Transverse colon (tissue), 4 donors: Measurements from ENCODE around the gene GJB4. TPM values are rescaled to one million over a fixed set of nuclear protein-coding genes. Genes with fewer than 3 reads are reported as not detected.

ENCODE experiments used
- DNase-seq: peaks from one replicate; pipeline ENCODE4 v3.0.0-alpha.2; 2019
- H3K27ac ChIP-seq, 4 donors: fragments of 200-600 bp; sonication (generic); 2 replicates each; pipeline ENCODE4 v1.5.1; 2016 to 2018; ENCODE audit warnings: inconsistent platforms in 4 of 4
- H3K27me3 ChIP-seq: fragments of 200-600 bp; sonication (generic); 2 replicates; pipeline ENCODE4 v1.5.1; 2017; ENCODE audit warnings: inconsistent platforms
- H3K36me3 ChIP-seq, 4 donors: fragments of 200-600 bp; sonication (generic); 2 replicates each; pipeline ENCODE4 v1.5.1; 2017 to 2019; ENCODE audit warnings: inconsistent platforms in 4 of 4
- H3K4me1 ChIP-seq, 4 donors: fragments of 200-600 bp; sonication (generic); 2 replicates each; pipeline ENCODE4 v1.5.1; 2017 to 2020; ENCODE audit warnings: inconsistent platforms in 4 of 4
- H3K4me3 ChIP-seq, 4 donors: fragments of 200-600 bp; sonication (generic); 1 replicate in 1 of 4; 2 replicates in 3 of 4; pipeline versions ENCODE4 v1.5.1 to v1.6.1; 2017 to 2019; ENCODE audit warnings: inconsistent platforms in 4 of 4
- H3K9me3 ChIP-seq, 2 donors: fragments of 200-600 bp; sonication (generic); 2 replicates each; pipeline ENCODE4 v1.5.1; 2017 to 2019; ENCODE audit warnings: inconsistent platforms in 2 of 2
- CTCF ChIP-seq, 5 experiments: fragments of 200-600 bp in 3 of 5; fragments of 450-650 bp in 2 of 5; sonication (generic) in 3 of 5; IDR thresholded peaks; 1 replicate in 2 of 5; 2 replicates in 3 of 5; pipeline ENCODE4 v1.5.1; 2016 to 2017; ENCODE audit warnings: antibody characterized with exemption in 5 of 5, inconsistent platforms in 3 of 5, mild to moderate bottlenecking in 2 of 5, moderate library complexity in 1 of 5
- EP300 ChIP-seq: sonication (generic); formaldehyde crosslinking; IDR thresholded peaks from one replicate; pipeline ENCODE4 v1.6.1; 2017; ENCODE audit warnings: antibody characterized with exemption, low read depth
- POLR2A ChIP-seq: fragments of 450-650 bp; IDR thresholded peaks from one replicate; pipeline ENCODE4 v1.6.1; 2016; ENCODE audit warnings: antibody characterized with exemption, mild to moderate bottlenecking, moderate library complexity
- POLR2AphosphoS5 ChIP-seq, 3 donors: sonication (generic); formaldehyde crosslinking; IDR thresholded peaks; one replicate each; pipeline ENCODE4 v1.6.1; 2016; ENCODE audit warnings: antibody characterized with exemption in 3 of 3
- WGBS, 2 donors: methylation state at CpG; one replicate each; pipeline ENCODE4 v1.1.5; 2018; ENCODE audit warnings: low coverage in 1 of 2; 5-methylcytosine and 5-hydroxymethylcytosine counted together
- in situ Hi-C, 4 donors: fragments of 200-750 bp; cut with MboI; loops; one replicate each; pipeline versions ENCODE4 v1.15.0 to v1.15.1; 2017; ENCODE audit warnings: low sequenced_read_pairs in 3 of 4, low pct_ligation_motif_present in 1 of 4, low pct_unique_long_range_greater_than_20kb in 1 of 4
- intact Hi-C: fragments of 100-400 bp; cut with DNase I; formaldehyde crosslinking; loops from one replicate; pipeline ENCODE4 v1.15.1; 2023; ENCODE audit warnings: low total_unique reads
- total RNA-seq, 4 donors: library from RNA; depleted of rRNA; stranded (reverse); fragments of >200 nt; gene quantifications; one replicate each; pipeline ENCODE4 v1.1.0, GENCODE V29; 2016

The GJB4 gene
- total RNA-seq, 4 donors from 2014 or later = 0.32 TPM; not detected in 3

- TF ChIP-seq POLR2AphosphoS5 (IDR thresholded peaks at IDR 0.05) = no peak
- no peak for TF ChIP-seq CTCF (IDR thresholded peaks at IDR 0.05)
- no peak for TF ChIP-seq EP300
- TF ChIP-seq POLR2A = no peak
- in situ Hi-C loops (no loop called here), intact Hi-C loops (no loop called here)
- no peak overlapping the region for H3K4me3 ChIP-seq
- WGBS, 2 donors = 84% methylated on average over 6 of the region's 6 CpGs; no CpG with 5 or more reads in 1 of the 2 donors
- H3K36me3 ChIP-seq = no peaks in the 10 kb centered on the region
- no peaks in the 10 kb centered on the region for H3K4me1 ChIP-seq
- no peaks in the 10 kb centered on the region for H3K9me3 ChIP-seq
- no peak overlapping the region for H3K27ac ChIP-seq
- H3K27me3 ChIP-seq = no peaks in the 10 kb centered on the region
- DNase-seq = no peak
Measured at GRCh38 chr1:34713443-34713842, 46.1 kb upstream of the GJB4 start.

DNA sequence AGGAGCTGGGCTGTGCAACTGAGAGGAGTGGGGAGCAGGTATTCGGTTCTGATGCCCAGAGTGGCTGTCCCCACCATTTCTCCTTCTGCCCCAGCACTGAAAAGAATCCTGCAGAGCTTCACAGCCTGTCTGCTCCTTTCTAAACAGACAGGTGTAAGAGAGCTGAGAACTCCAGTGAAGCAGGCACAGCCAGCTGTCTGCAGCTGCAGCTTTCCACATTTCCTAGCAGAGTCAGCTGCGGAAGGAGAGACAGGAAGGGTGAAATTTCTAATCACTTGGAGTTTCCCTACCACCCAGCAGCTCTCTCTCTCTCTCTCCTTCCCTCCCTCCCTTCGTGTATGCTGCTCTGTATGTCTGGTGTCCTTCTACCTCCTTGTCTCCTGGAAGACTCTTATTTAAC, 45.2 kb upstream of the GJB4 start:
- Histone ChIP-seq H3K4me3 (no peak overlapping the region), H3K36me3 (no peaks in the 10 kb centered on the region), H3K27ac (no peak overlapping the region), H3K4me1 (no peaks in the 10 kb centered on the region), H3K27me3 (no peaks in the 10 kb centered on the region), H3K9me3 (no peaks in the 10 kb centered on the region)
- in situ Hi-C loops = no loop called here
- WGBS, 2 donors = 33 to 34% methylated on average over 2 to 3 of the region's 3 CpGs
- TF ChIP-seq EP300 (no peak), POLR2A (no peak), POLR2AphosphoS5 (IDR thresholded peaks at IDR 0.05) (no peak), CTCF (IDR thresholded peaks at IDR 0.05) (no peak)
- no peak for DNase-seq
- intact Hi-C loops = no loop called here

- Histone ChIP-seq H3K4me1 (no peaks in the 10 kb centered on the region), H3K4me3 (no peak overlapping the region), H3K9me3 (no peaks in the 10 kb centered on the region), H3K27me3 (no peaks in the 10 kb centered on the region), H3K27ac (no peak overlapping the region), H3K36me3 (no peaks in the 10 kb centered on the region)
- 83 to 90% methylated on average over 3 of the region's 3 CpGs for WGBS, 2 donors
- intact Hi-C loops = loop anchor here (1.0 kb wide), 1 partner anchor 23 kb away; no protein-coding TSS in a partner anchor
- no peak for TF ChIP-seq POLR2AphosphoS5 (IDR thresholded peaks at IDR 0.05)
- no peak for TF ChIP-seq POLR2A
- no peak for TF ChIP-seq EP300
- TF ChIP-seq CTCF (IDR thresholded peaks at IDR 0.05) = no peak
- DNase-seq = no peak
- in situ Hi-C loops = no loop called here
Measured at GRCh38 chr1:34715139-34715538, 44.4 kb upstream of the GJB4 start.

DNA sequence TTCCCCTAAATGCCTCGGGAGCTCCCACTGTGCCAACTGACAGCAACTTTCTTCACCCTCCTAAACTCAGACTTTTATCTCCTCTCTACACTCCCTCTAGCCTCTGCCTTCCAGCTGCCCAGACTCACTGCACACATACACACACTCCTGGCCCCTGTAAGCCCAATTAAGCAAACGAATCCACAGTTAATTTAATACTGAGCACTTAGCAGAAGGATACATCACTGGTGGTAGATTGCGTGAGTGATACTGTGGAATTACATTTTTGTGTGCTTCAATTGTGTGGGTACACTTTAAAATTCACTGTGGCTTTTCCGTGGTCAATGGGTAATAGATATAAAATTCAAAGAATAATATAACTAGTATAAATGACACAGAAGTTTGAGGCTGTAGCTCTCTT, 38.3 kb upstream of the GJB4 start:
- in situ Hi-C loops = no loop called here
- Histone ChIP-seq H3K27me3 (peaks cover 8% of the 10 kb centered on the region), H3K4me3 (no peak overlapping the region), H3K36me3 (no peaks in the 10 kb centered on the region), H3K4me1 (no peaks in the 10 kb centered on the region), H3K27ac (no peak overlapping the region), H3K9me3 (no peaks in the 10 kb centered on the region)
- no peak for DNase-seq
- 67 to 71% methylated on average over 1 to 4 of the region's 4 CpGs for WGBS, 2 donors
- TF ChIP-seq POLR2AphosphoS5 (IDR thresholded peaks at IDR 0.05) = no peak
- TF ChIP-seq EP300 = no peak
- no peak for TF ChIP-seq CTCF (IDR thresholded peaks at IDR 0.05)
- TF ChIP-seq POLR2A = no peak
- intact Hi-C loops = no loop called here
